GM12878 (cell line): Measurements from ENCODE around the gene CENPO. TPM values are rescaled to one million over a fixed set of nuclear protein-coding genes. Genes with fewer than 3 reads are reported as not detected.

ENCODE experiments used
- ATAC-seq: fragments of 200-7000 bp; cut with Tn5 transposase; 3 replicates; pipeline ENCODE4 v1.9.1; 2020; ENCODE audit warnings: mild to moderate bottlenecking, moderate library complexity
- BruUV-seq: library from RNA; stranded (reverse); fragments of 400-500 nt; replicated peaks from 2 replicates; lab custom pipeline; 2021; lab: Mats Ljungman, UMichigan
- CTCF ChIA-PET: fragments of 300-600 bp; sonication (Branson Sonifier 250); formaldehyde crosslinking; extraction: SDS; loops from one replicate; lab custom pipeline; 2021; ENCODE audit warnings: inconsistent platforms; lab: Yijun Ruan, JAX
- POLR2A ChIA-PET: fragments of 350-600 bp; formaldehyde crosslinking; extraction: SDS; loops from one replicate; lab custom pipeline; 2021; ENCODE audit warnings: inconsistent platforms; lab: Charles Lee
- RAD21 ChIA-PET: fragments of 300-600 bp; sonication (Branson Sonifier 250); formaldehyde crosslinking; loops from one replicate; lab custom pipeline; 2023; ENCODE audit warnings: antibody characterized with exemption; ENCODE audit not compliant: unreplicated experiment; lab: Charles Lee
- SMC1A ChIA-PET: fragments of 300-600 bp; sonication (Branson Sonifier 250); formaldehyde crosslinking; loops from one replicate; lab custom pipeline; 2023; ENCODE audit not compliant: unreplicated experiment, uncharacterized antibody; lab: Charles Lee
- DNase-seq: peaks from one replicate; pipeline ENCODE4 v3.0.0-alpha.2; 2011; ENCODE audit warnings: low read depth, low spot score
- FAIRE-seq: peaks from 3 replicates; lab custom pipeline; 2011; peaks lifted over from hg19 to GRCh38; lab: Jason Lieb, UNC
- H2AFZ ChIP-seq: 2 replicates; pipeline ENCODE4 v1.6.0; 2011; ENCODE audit warnings: low read depth, low read length, control low read depth; ENCODE audit not compliant: control insufficient read depth
- H3K27ac ChIP-seq: 2 replicates; pipeline ENCODE4 v1.5.1; 2011; ENCODE audit warnings: control low read depth; ENCODE audit not compliant: control insufficient read depth, insufficient read depth
- H3K27me3 ChIP-seq, 2 experiments: replicated peaks in 1 of 2; 2 replicates each; pipeline versions ENCODE4 v1.6.0 to v1.6.1; 2011; ENCODE audit warnings: low read length in 1 of 2; ENCODE audit not compliant: control insufficient read depth in 2 of 2, insufficient read depth in 2 of 2
- H3K36me3 ChIP-seq, 2 experiments: 2 replicates each; pipeline ENCODE4 v1.5.1; 2011; ENCODE audit warnings: low read length in 1 of 2; ENCODE audit not compliant: control insufficient read depth in 2 of 2, insufficient read depth in 2 of 2
- H3K4me1 ChIP-seq: 2 replicates; pipeline ENCODE4 v1.6.1; 2011; ENCODE audit warnings: mild to moderate bottlenecking, low read length, moderate library complexity, mixed read lengths; ENCODE audit not compliant: control insufficient read depth, insufficient read depth
- H3K4me2 ChIP-seq: 2 replicates; pipeline ENCODE4 v1.6.0; 2011; ENCODE audit warnings: control low read depth; ENCODE audit not compliant: control insufficient read depth, insufficient read depth
- H3K4me3 ChIP-seq: fragments of 200-600 bp; sonication (generic); 2 replicates; pipeline ENCODE4 v1.5.1; 2016
- H3K79me2 ChIP-seq: 2 replicates; pipeline ENCODE4 v1.6.0; 2011; ENCODE audit warnings: low read length; ENCODE audit not compliant: control insufficient read depth, insufficient read depth
- H3K9ac ChIP-seq: 2 replicates; pipeline ENCODE4 v1.8.0; 2011; ENCODE audit warnings: low read length, control low read depth, mixed read lengths; ENCODE audit not compliant: control insufficient read depth, insufficient read depth
- H3K9me3 ChIP-seq: replicated peaks from 3 replicates; pipeline ENCODE4 v1.5.1; 2011; ENCODE audit warnings: mild to moderate bottlenecking, low read length; ENCODE audit not compliant: control insufficient read depth, insufficient read depth
- H4K20me1 ChIP-seq: 2 replicates; pipeline ENCODE4 v1.6.0; 2011; ENCODE audit not compliant: control insufficient read depth, insufficient read depth
- CHD4 ChIP-seq: fragments of 200-600 bp; sonication (generic); IDR thresholded peaks from 2 replicates; pipeline ENCODE4 v1.6.1; 2016; ENCODE audit warnings: mild to moderate bottlenecking
- EP300 ChIP-seq, 2 experiments: fragments of 150-350 bp in 1 of 2; IDR thresholded peaks; 2 replicates each; pipeline ENCODE4 v1.6.1; 2011 to 2012; ENCODE audit warnings: low read depth in 2 of 2, low read length in 2 of 2, borderline replicate concordance in 1 of 2, improper control_type of control experiment in 1 of 2, inconsistent platforms in 1 of 2; ENCODE audit not compliant: control insufficient read depth in 1 of 2
- FOXM1 ChIP-seq: IDR thresholded peaks from 2 replicates; pipeline ENCODE4 v1.6.1; 2012; ENCODE audit warnings: low read depth, mild to moderate bottlenecking, inconsistent platforms, low read length, moderate library complexity
- HCFC1 ChIP-seq: fragments of 150-350 bp; IDR thresholded peaks from 2 replicates; pipeline ENCODE4 v1.6.1; 2014; ENCODE audit warnings: low read length
- HDAC6 ChIP-seq: fragments of 200-600 bp; sonication (generic); IDR thresholded peaks from one replicate; pipeline ENCODE4 v1.8.0; 2017; ENCODE audit warnings: antibody characterized with exemption; ENCODE audit not compliant: unreplicated experiment
- MTA3 ChIP-seq: IDR thresholded peaks from 2 replicates; pipeline ENCODE4 v1.6.1; 2012; ENCODE audit warnings: low read length, inconsistent platforms, borderline replicate concordance
- NFXL1 ChIP-seq: fragments of 450-650 bp; IDR thresholded peaks from 2 replicates; pipeline ENCODE4 v1.6.1; 2017; ENCODE audit warnings: antibody characterized with exemption, mild to moderate bottlenecking, borderline replicate concordance
- NFYA ChIP-seq: IDR thresholded peaks from 2 replicates; pipeline ENCODE4 v1.6.1; 2011; ENCODE audit warnings: low read depth, mild to moderate bottlenecking, low read length, improper control_type of control experiment, borderline replicate concordance
- POU2F2 ChIP-seq: IDR thresholded peaks from 3 replicates; pipeline ENCODE4 v1.6.1; 2011; ENCODE audit warnings: low read depth, mild to moderate bottlenecking, low read length, borderline replicate concordance
- RELA ChIP-seq: fragments of 450-650 bp; IDR thresholded peaks from 2 replicates; pipeline ENCODE4 v1.8.0; 2014; ENCODE audit warnings: borderline replicate concordance; ENCODE audit not compliant: partially characterized antibody
- RUNX3 ChIP-seq: IDR thresholded peaks from 2 replicates; pipeline ENCODE4 v1.6.1; 2012; ENCODE audit warnings: low read length, inconsistent platforms
- SUPT20H ChIP-seq: IDR thresholded peaks from 2 replicates; pipeline ENCODE4 v1.6.1; 2011; ENCODE audit warnings: low read depth, mild to moderate bottlenecking, low read length, moderate library complexity, borderline replicate concordance; ENCODE audit not compliant: control insufficient read depth
- USF2 ChIP-seq: IDR thresholded peaks from 2 replicates; pipeline ENCODE4 v1.6.1; 2011; ENCODE audit warnings: low read depth, low read length, improper control_type of control experiment, borderline replicate concordance
- YBX1 ChIP-seq: fragments of 450-650 bp; IDR thresholded peaks from 2 replicates; pipeline ENCODE4 v1.6.1; 2016; ENCODE audit warnings: antibody characterized with exemption
- YY1 ChIP-seq: IDR thresholded peaks from 2 replicates; pipeline ENCODE4 v1.6.1; 2011; ENCODE audit warnings: low read depth, mild to moderate bottlenecking, low read length
- WGBS: methylation state at CpG from one replicate; pipeline ENCODE4 v1.1.6; 2016; ENCODE audit warnings: low lambda C conversion rate; ENCODE audit not compliant: insufficient replicate concordance, insufficient coverage; ENCODE audit errors: missing lambda C conversion rate; 5-methylcytosine and 5-hydroxymethylcytosine counted together
- in situ Hi-C: fragments of 300-500 bp; cut with MboI; formaldehyde crosslinking; loops from 9 replicates; pipeline ENCODE4 v1.14.3; 2018; ENCODE audit warnings: mixed read lengths
- intact Hi-C: fragments of 100-400 bp; cut with micrococcal nuclease; formaldehyde crosslinking; loops from one replicate; pipeline ENCODE4 v1.14.2; 2022; ENCODE audit not compliant: unreplicated experiment
- polyA plus RNA-seq, 11 experiments: library from polyadenylated mRNA; depleted of rRNA in 4 of 11; unstranded in 6 of 11; stranded (reverse) in 5 of 11; fragments of >200 nt; fragmentation: Nextera tagmentation in 4 of 11; fragmentation: Illumina TruSeq in 1 of 11; extraction: Ambion mirVana in 4 of 11; extraction: Trizol in 1 of 11; gene quantifications; 1 replicate in 1 of 11; 2 replicates in 10 of 11; pipeline versions ENCODE4 v1.2.1 to v1.2.3, GENCODE V29; 2011 to 2016; ENCODE audit warnings: inconsistent platforms in 2 of 11, missing spikeins in 2 of 11, low read depth in 1 of 11
- total RNA-seq, 4 experiments: library from RNA; depleted of rRNA in 3 of 4; stranded (reverse); fragments of >200 nt in 3 of 4; fragmentation: Illumina TruSeq in 1 of 4; extraction: Trizol in 1 of 4; gene quantifications; 2 replicates each; pipeline versions ENCODE4 v1.2.1 to v1.2.3, GENCODE V29; 2013 to 2021
- TF ChIP-seq, protein P1 (sequence below): IDR thresholded peaks from 2 replicates; pipeline ENCODE4 v1.6.1; 2011; ENCODE audit warnings: borderline replicate concordance, low read depth, mild to moderate bottlenecking, moderate library complexity, low read length; ENCODE audit not compliant: insufficient read depth, poor library complexity, severe bottlenecking
- TF ChIP-seq, protein P2 (sequence below): fragments of 450-650 bp; IDR thresholded peaks from 2 replicates; pipeline ENCODE4 v1.6.1; 2017; ENCODE audit warnings: mild to moderate bottlenecking, low read depth, inconsistent platforms; ENCODE audit not compliant: poor library complexity, severe bottlenecking

The CENPO gene
- total and polyA plus RNA-seq, 10 of the 15 experiments (the other 5 are each of a cell fraction or from before 2014, with no cell fraction given), result 18.7 to 37.0 (median 31.4) TPM

DNA sequence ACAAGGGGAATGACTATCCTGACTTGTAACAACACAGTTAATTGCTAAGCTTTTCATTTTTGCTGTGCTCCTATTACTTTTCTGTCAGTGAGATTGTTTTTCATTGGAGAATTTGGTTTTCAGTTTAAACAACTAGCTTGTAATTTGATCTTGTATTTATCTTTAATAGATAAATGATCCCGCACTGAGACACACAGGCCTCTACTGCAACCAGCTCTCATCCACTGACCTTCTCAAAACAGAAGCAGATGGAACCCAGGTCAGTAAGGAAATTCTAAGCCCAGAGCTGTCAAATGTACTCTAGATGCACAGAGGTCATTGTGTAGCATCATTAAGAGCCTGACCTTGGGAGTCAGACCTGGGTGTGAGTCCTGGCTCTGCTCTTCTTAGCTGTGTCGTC, 30.7 kb upstream of the CENPO start (continued):
- TF ChIP-seq, protein P1, sequence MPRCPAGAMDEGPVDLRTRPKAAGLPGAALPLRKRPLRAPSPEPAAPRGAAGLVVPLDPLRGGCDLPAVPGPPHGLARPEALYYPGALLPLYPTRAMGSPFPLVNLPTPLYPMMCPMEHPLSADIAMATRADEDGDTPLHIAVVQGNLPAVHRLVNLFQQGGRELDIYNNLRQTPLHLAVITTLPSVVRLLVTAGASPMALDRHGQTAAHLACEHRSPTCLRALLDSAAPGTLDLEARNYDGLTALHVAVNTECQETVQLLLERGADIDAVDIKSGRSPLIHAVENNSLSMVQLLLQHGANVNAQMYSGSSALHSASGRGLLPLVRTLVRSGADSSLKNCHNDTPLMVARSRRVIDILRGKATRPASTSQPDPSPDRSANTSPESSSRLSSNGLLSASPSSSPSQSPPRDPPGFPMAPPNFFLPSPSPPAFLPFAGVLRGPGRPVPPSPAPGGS, result no peak
- TF ChIP-seq YBX1, result no peak
- no peak for TF ChIP-seq NFXL1
- TF ChIP-seq, protein P2, sequence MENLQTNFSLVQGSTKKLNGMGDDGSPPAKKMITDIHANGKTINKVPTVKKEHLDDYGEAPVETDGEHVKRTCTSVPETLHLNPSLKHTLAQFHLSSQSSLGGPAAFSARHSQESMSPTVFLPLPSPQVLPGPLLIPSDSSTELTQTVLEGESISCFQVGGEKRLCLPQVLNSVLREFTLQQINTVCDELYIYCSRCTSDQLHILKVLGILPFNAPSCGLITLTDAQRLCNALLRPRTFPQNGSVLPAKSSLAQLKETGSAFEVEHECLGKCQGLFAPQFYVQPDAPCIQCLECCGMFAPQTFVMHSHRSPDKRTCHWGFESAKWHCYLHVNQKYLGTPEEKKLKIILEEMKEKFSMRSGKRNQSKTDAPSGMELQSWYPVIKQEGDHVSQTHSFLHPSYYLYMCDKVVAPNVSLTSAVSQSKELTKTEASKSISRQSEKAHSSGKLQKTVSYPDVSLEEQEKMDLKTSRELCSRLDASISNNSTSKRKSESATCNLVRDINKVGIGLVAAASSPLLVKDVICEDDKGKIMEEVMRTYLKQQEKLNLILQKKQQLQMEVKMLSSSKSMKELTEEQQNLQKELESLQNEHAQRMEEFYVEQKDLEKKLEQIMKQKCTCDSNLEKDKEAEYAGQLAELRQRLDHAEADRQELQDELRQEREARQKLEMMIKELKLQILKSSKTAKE, result no peak
- no peak for TF ChIP-seq HDAC6
- TF ChIP-seq EP300 (IDR thresholded peaks at IDR 0.05; ENCODE audit: borderline replicate concordance in 1 of 2, control insufficient read depth in 1 of 2, low read depth in 2 of 2, low read length in 2 of 2), result no peak
- no peak for TF ChIP-seq POU2F2
- no peak for TF ChIP-seq YY1
- TF ChIP-seq, all 136 proteins: peak for 0

DNA sequence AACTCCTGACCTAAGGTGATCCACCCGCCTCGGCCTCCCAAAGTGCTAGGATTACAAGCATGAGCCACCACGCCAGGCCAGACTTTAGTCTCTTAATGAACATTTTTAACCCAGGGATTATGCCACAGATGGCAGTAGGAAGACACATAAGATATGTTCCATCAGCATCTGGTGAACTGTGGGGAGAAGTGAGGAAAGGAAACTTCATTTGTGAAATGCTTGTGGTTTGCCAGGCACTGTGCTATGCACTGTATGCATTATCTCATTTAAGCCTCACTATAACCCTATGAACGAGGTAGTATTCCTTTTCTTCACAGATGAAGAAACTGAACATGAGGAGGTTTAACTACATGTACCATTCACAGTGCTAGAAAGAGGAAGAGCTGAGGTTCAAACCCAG, 29.4 kb upstream of the CENPO start:
- Histone ChIP-seq H3K36me3 (peaks cover 2 to 5% of the 10 kb centered on the region in 2 experiments; a peak in 2 of 4 replicates), H3K4me3 (no peak overlapping the region), H2AFZ (no peak overlapping the region), H3K9me3 (no peaks in the 10 kb centered on the region), H3K4me1 (0 out of 2 replicates have a peak, but pooled peaks cover 6% of the 10 kb centered on the region), H3K9ac (no peak overlapping the region), H3K79me2 (no peaks in the 10 kb centered on the region), H4K20me1 (no peaks in the 10 kb centered on the region), H3K27me3 (no peaks in the 10 kb centered on the region), H3K27ac (no peak overlapping the region), H3K4me2 (no peak overlapping the region)
- DNase-seq, result no peak
- ChIA-PET POLR2A (interaction anchor here (0.7 kb wide), 1 partner anchor 8 kb away, joined by 3 read pairs; no protein-coding TSS in a partner anchor), CTCF (no interaction called here), RAD21 (no interaction called here), SMC1A (no interaction called here)
- no peak for FAIRE-seq
- in situ Hi-C loops, result no loop called here
- no TSS peak for BruUV-seq
- no peak for ATAC-seq
- intact Hi-C loops, result no loop called here
- WGBS, result 84% methylated on average over 4 of the region's 4 CpGs
- TF ChIP-seq RUNX3, result no peak
- TF ChIP-seq SUPT20H, result no peak
- TF ChIP-seq YBX1, result no peak
- TF ChIP-seq MTA3, result no peak
- TF ChIP-seq POU2F2, result no peak
- TF ChIP-seq HCFC1, result no peak
- no peak for TF ChIP-seq NFYA
- no peak for TF ChIP-seq CHD4
- no peak for TF ChIP-seq RELA
- TF ChIP-seq FOXM1, result no peak
- TF ChIP-seq USF2, result no peak
